ENCODE results near the gene TSPO2. TPM values are rescaled to one million over a fixed set of nuclear protein-coding genes. Genes with fewer than 3 reads are reported as not detected.
A peak's percentile ranks its signal among the peaks of the same experiment; 100 is the strongest.

TSPO2 gene
- total RNA-seq, 4 donors from 2014 or later = not detected

GRCh38 chr6:41027241-41027640, 15.0 kb upstream of the TSPO2 start:
- H3K36me3 ChIP-seq = no peaks in the 10 kb centered on the region
- no peaks in the 10 kb centered on the region for H3K9me3 ChIP-seq
- peak overlapping the region; percentile 59 to 62 (median 60) for H3K4me3 ChIP-seq
- H3K27ac ChIP-seq (replicated peaks in 1 of 4) = peak overlapping the region in 2 of 4 donors; percentile 78 to 79
- WGBS = 54% methylated on average over 4 of the region's 4 CpGs
- peaks cover 12 to 23% (median 20%) of the 10 kb centered on the region in 4 donors for H3K4me1 ChIP-seq
- DNase-seq (ENCODE audit: extremely low spot score) = no peak
- TF ChIP-seq CTCF (IDR thresholded peaks at IDR 0.05) = no peak
- intact Hi-C loops (cut with DNase I) = loop anchor here (5.0 to 10.0 kb wide), 3 partner anchors 40 to 1682 kb away; no protein-coding TSS in a partner anchor
- no peaks in the 10 kb centered on the region for H3K27me3 ChIP-seq

- H3K27me3 ChIP-seq = no peaks in the 10 kb centered on the region
- H3K36me3 ChIP-seq = no peaks in the 10 kb centered on the region
- H3K4me3 ChIP-seq = peak overlapping the region; percentile 59 to 62 (median 60)
- peaks cover 12 to 23% (median 19%) of the 10 kb centered on the region in 4 donors for H3K4me1 ChIP-seq
- peak overlapping the region; percentile 46 to 79 (median 71) for H3K27ac ChIP-seq (replicated peaks in 1 of 4)
- TF ChIP-seq POLR2AphosphoS5 (IDR thresholded peaks at IDR 0.05) (peak in 1 of 2 donors; percentile 69), POLR2A (IDR thresholded peaks at IDR 0.05; ENCODE audit: low read depth) (no peak), EP300 (IDR thresholded peaks at IDR 0.05) (no peak), CTCF (IDR thresholded peaks at IDR 0.05) (peak; percentile 97 to 100 (median 99))
- no peaks in the 10 kb centered on the region for H3K9me3 ChIP-seq
- intact Hi-C loops (cut with DNase I) = loop anchor here (5.0 to 10.0 kb wide), 3 partner anchors 39 to 1683 kb away; no protein-coding TSS in a partner anchor
- DNase-seq (ENCODE audit: extremely low spot score) = peak; percentile 94
- 17% methylated on average over 14 of the region's 45 CpGs for WGBS
Measured at GRCh38 chr6:41027799-41028560, 14.3 kb upstream of the TSPO2 start.

- intact Hi-C loops (cut with DNase I) = loop anchor here (5.0 to 10.0 kb wide), 3 partner anchors 39 to 1684 kb away; no protein-coding TSS in a partner anchor
- Histone ChIP-seq H3K27ac (replicated peaks in 1 of 4) (peak overlapping the region; percentile 46 to 79 (median 71)), H3K36me3 (no peaks in the 10 kb centered on the region), H3K9me3 (no peaks in the 10 kb centered on the region), H3K4me1 (peaks cover 12 to 23% (median 19%) of the 10 kb centered on the region in 4 donors), H3K4me3 (peak overlapping the region; percentile 59 to 62 (median 60)), H3K27me3 (no peaks in the 10 kb centered on the region)
- TF ChIP-seq POLR2AphosphoS5 (IDR thresholded peaks at IDR 0.05) (no peak), POLR2A (IDR thresholded peaks at IDR 0.05; ENCODE audit: low read depth) (no peak), CTCF (IDR thresholded peaks at IDR 0.05) (no peak), EP300 (IDR thresholded peaks at IDR 0.05) (no peak)
- DNase-seq (ENCODE audit: extremely low spot score) = no peak
- WGBS = 58% methylated on average over 9 of the region's 13 CpGs
Measured at GRCh38 chr6:41028561-41029412, 13.5 kb upstream of the TSPO2 start.

- Histone ChIP-seq H3K4me3 (no peak overlapping the region), H3K4me1 (peaks cover 5 to 13% (median 11%) of the 10 kb centered on the region in 4 donors), H3K36me3 (no peaks in the 10 kb centered on the region), H3K9me3 (no peaks in the 10 kb centered on the region), H3K27ac (replicated peaks in 1 of 4) (no peak overlapping the region), H3K27me3 (no peaks in the 10 kb centered on the region)
- DNase-seq (ENCODE audit: extremely low spot score) = no peak
- intact Hi-C loops (cut with DNase I) = no loop called here
- 90% methylated on average over 15 of the region's 15 CpGs for WGBS
- TF ChIP-seq CTCF (IDR thresholded peaks at IDR 0.05) (no peak), EP300 (IDR thresholded peaks at IDR 0.05) (no peak), POLR2AphosphoS5 (IDR thresholded peaks at IDR 0.05) (no peak), POLR2A (IDR thresholded peaks at IDR 0.05; ENCODE audit: low read depth) (no peak)
Measured at GRCh38 chr6:41032830-41033229, 9.4 kb upstream of the TSPO2 start.

Data from esophagus muscularis mucosa (tissue), 4 donors.